ENCODE measurements around the gene FGFR1OP2.
A peak's percentile ranks its signal among the peaks of the same experiment; 100 is the strongest.
"Not testable (repeated sequence)": the region's sequence is repeated elsewhere in the genome, so short reads cannot be mapped to it uniquely, and the experiment has no call there.

The FGFR1OP2 gene
- 144 to 151 reads per million in 2 donors for total RNA-seq

- peak; percentile 75 for DNase-seq
These were observed at the start of gene FGFR1OP2, which contains the start of gene INTS13 for GRCh38 chr12:26937863-26938700. TSS of gene FGFR1OP2 (plus strand) at chr12:26938470. CDS start at chr12:26954159, 15,689 bp downstream. TSS of gene INTS13 (minus strand) at chr12:26937981. CDS start at chr12:26936803, 1,178 bp downstream.

GRCh38 chr12:26890784-26891183 is 47.5 kb upstream of the FGFR1OP2 start:
- DNase-seq, result no peak

- DNase-seq, result no peak
These were observed 46.6 kb upstream of the FGFR1OP2 start for GRCh38 chr12:26891704-26892103.

GRCh38 chr12:26895672-26896071 is 42.6 kb upstream of the FGFR1OP2 start:
- DNase-seq, result no peak

- no peak for DNase-seq
These were observed 41.4 kb upstream of the FGFR1OP2 start for GRCh38 chr12:26896913-26897312.

- not testable (repeated sequence) for DNase-seq
These were observed 34.9 kb upstream of the FGFR1OP2 start for GRCh38 chr12:26903396-26903795.

GRCh38 chr12:26906024-26906423 is 32.2 kb upstream of the FGFR1OP2 start:
- no peak for DNase-seq

GRCh38 chr12:26906704-26907103 is 31.6 kb upstream of the FGFR1OP2 start:
- DNase-seq, result no peak

- no peak for DNase-seq
These were observed 19.7 kb upstream of the FGFR1OP2 start for GRCh38 chr12:26918321-26919215.

GRCh38 chr12:26919216-26919555 is 19.1 kb upstream of the FGFR1OP2 start:
- DNase-seq, result no peak

GRCh38 chr12:26921886-26922285 is 16.4 kb upstream of the FGFR1OP2 start:
- DNase-seq, result no peak

- DNase-seq, result no peak
These were observed 9.6 kb upstream of the FGFR1OP2 start for GRCh38 chr12:26928661-26929060.

- no peak for DNase-seq
These were observed 8.7 kb upstream of the FGFR1OP2 start for GRCh38 chr12:26929590-26929989.

- DNase-seq, result no peak
These were observed 2.5 kb upstream of the FGFR1OP2 start for GRCh38 chr12:26935636-26936378.

GRCh38 chr12:26936559-26937442 is 1.5 kb upstream of the FGFR1OP2 start:
- no peak for DNase-seq

- no peak for DNase-seq
These were observed 817 bp upstream of the FGFR1OP2 start for GRCh38 chr12:26937443-26937862.

- peak; percentile 14 for DNase-seq
These were observed 412 bp downstream of the FGFR1OP2 start for GRCh38 chr12:26938701-26939062.

- no peak for DNase-seq
These were observed 1.0 kb downstream of the FGFR1OP2 start for GRCh38 chr12:26939192-26939832.

- DNase-seq, result no peak
These were observed 1.7 kb downstream of the FGFR1OP2 start for GRCh38 chr12:26939953-26940352.

- no peak for DNase-seq
These were observed 2.4 kb downstream of the FGFR1OP2 start for GRCh38 chr12:26940516-26941214.

GRCh38 chr12:26941215-26941594 is 2.9 kb downstream of the FGFR1OP2 start:
- no peak for DNase-seq

Measured in activated gamma-delta T cell (primary cell).